Heart right ventricle (tissue), 16 donors: ENCODE measurements around the gene CRPPA. TPM values are rescaled to one million over a fixed set of nuclear protein-coding genes. Genes with fewer than 3 reads are reported as not detected.

ENCODE experiments used
- ATAC-seq, 8 donors: fragments of 200-7000 bp; cut with Tn5 transposase; one replicate each; pipeline ENCODE4 v1.9.1; 2020; ENCODE audit warnings: mild to moderate bottlenecking in 8 of 8, moderate library complexity in 8 of 8, moderate number of reproducible peaks in 1 of 8
- DNase-seq, 2 donors: peaks; one replicate each; pipeline ENCODE4 v3.0.0-alpha.2; 2020
- H3K27ac ChIP-seq, 10 donors: fragments of 200-600 bp; sonication (generic) in 2 of 10; one replicate each; pipeline versions ENCODE4 v1.5.0 to v1.8.0; 2020 to 2022; ENCODE audit warnings: mild to moderate bottlenecking in 3 of 10
- H3K27me3 ChIP-seq, 7 donors: fragments of 200-600 bp; one replicate each; pipeline ENCODE4 v1.8.0; 2021 to 2022; ENCODE audit warnings: mild to moderate bottlenecking in 2 of 7
- H3K36me3 ChIP-seq, 9 donors: fragments of 200-600 bp; sonication (generic) in 1 of 9; one replicate each; pipeline versions ENCODE4 v1.5.0 to v1.8.0; 2020 to 2022; ENCODE audit warnings: mild to moderate bottlenecking in 2 of 9
- H3K4me1 ChIP-seq, 9 donors: fragments of 200-600 bp; sonication (generic) in 1 of 9; one replicate each; pipeline versions ENCODE4 v1.5.0 to v1.8.0; 2020 to 2022; ENCODE audit warnings: mild to moderate bottlenecking in 4 of 9
- H3K4me3 ChIP-seq, 10 donors: fragments of 200-600 bp; sonication (generic) in 2 of 10; one replicate each; pipeline versions ENCODE4 v1.5.0 to v1.8.0; 2020 to 2022; ENCODE audit warnings: mild to moderate bottlenecking in 7 of 10, moderate library complexity in 2 of 10
- H3K9me3 ChIP-seq, 11 donors: fragments of 200-600 bp in 10 of 11; sonication (generic) in 2 of 11; one replicate each; pipeline versions ENCODE4 v1.5.0 to v1.8.0; 2013 to 2022; ENCODE audit warnings: mild to moderate bottlenecking in 2 of 11, control low read depth in 1 of 11, moderate library complexity in 1 of 11
- CTCF ChIP-seq, 9 donors: fragments of 200-600 bp; sonication (generic) in 2 of 9; IDR thresholded peaks; one replicate each; pipeline versions ENCODE4 v1.5.0 to v1.8.0; 2021 to 2022; ENCODE audit warnings: antibody characterized with exemption in 9 of 9, mild to moderate bottlenecking in 5 of 9, moderate library complexity in 1 of 9
- WGBS, 2 donors: extraction: QIAGEN DNeasy Blood & Tissue Kit; methylation state at CpG; one replicate each; pipeline ENCODE4 v1.1.7; 2013; ENCODE audit warnings: inconsistent platforms in 1 of 2; 5-methylcytosine and 5-hydroxymethylcytosine counted together
- intact Hi-C, 10 donors: fragments of 100-400 bp; cut with DNase I; formaldehyde crosslinking; loops; one replicate each; pipeline versions ENCODE4 v1.11.1 to v1.14.2; 2022
- polyA plus RNA-seq, 2 donors: library from polyadenylated mRNA; stranded (reverse); fragments of 200-250 nt; gene quantifications; one replicate each; pipeline ENCODE4 v1.2.3, GENCODE V29; 2013
- total RNA-seq, 10 donors: library from RNA; stranded (reverse); fragmentation: NEBNext Ultra II Directional in 3 of 10; extraction: Animal tissue kit (Norgen Biotek cat#: 25700) in 3 of 10; gene quantifications; one replicate each; pipeline versions ENCODE4 v1.2.1 to v1.2.4, GENCODE V29; 2021 to 2023
- donor health status: Arrhythmogenic right ventricular cardiomyopathy.
- donor health status: ischemic (EF 13 %, LVEDD 7.1; RV severe dilation, severe dysfunction).
- donor health status: healthy with polysubstance abuse.
- donor health status: DM: no; HTN: yes; CAD: no.
- donor health status: DM: no; HTN: no; CAD: no.
- donor health status: ischemic (EF 25% LVEDD 6.9; RV normal size, moderate dysfunction).
- donor health status: ischemic (EF 25% LVEDD 5.7; RV mildly dilated, moderate dysfunction).
- donor health status: healthy.
- donor health status: DM: yes; HTN: yes; CAD: no.
- donor health status: Ischemic cardiomyopathy.
- donor health status: ischemic (EF 35%, LVEDD 5.7; RV mildly dilated, moderate dysfunction).
- donor health status: nonischemic (EF 11% LVEDD 7.7; RV severe dilation, severe dysfunction).
- donor health status: DM: yes; HTN: yes; CAD: no.
- donor health status: PGD.
- donor health status: ischemic (EF 29% LVEDD 5.4; RV normal size, mild dysfunction).
- donor health status: nonischemic (EF 23%, LVEDD 6.1; RV moderate dilation, normal function).

The CRPPA gene
- total and polyA plus RNA-seq, 12 donors: 0.51 to 8.7 (median 6.3) TPM

GRCh38 chr7:16422917-16423316 lies 1.6 kb upstream of the CRPPA start:
- Histone ChIP-seq H3K9me3 (no peaks in the 10 kb centered on the region), H3K27me3 (no peaks in the 10 kb centered on the region), H3K4me3 (no peak overlapping the region), H3K27ac (no peak overlapping the region), H3K4me1 (peaks cover 0 to 25% (median 17%) of the 10 kb centered on the region in 9 donors), H3K36me3 (no peaks in the 10 kb centered on the region)
- no peak for TF ChIP-seq CTCF (IDR thresholded peaks at IDR 0.05)
- WGBS, 2 donors: 92 to 96% methylated on average over 3 of the region's 3 CpGs
- intact Hi-C loops: loop anchor here in 5 of 10 donors (5.0 to 10.0 kb wide), 5 partner anchors 134 to 872 kb away; partner anchors contain the start of gene AHR (in 1 of the 5)
- ATAC-seq: no peak
- no peak for DNase-seq

GRCh38 chr7:16422103-16422435 lies 731 bp upstream of the CRPPA start:
- Histone ChIP-seq H3K27me3 (no peaks in the 10 kb centered on the region), H3K27ac (peak overlapping the region; percentile 96 to 99 (median 98)), H3K9me3 (no peaks in the 10 kb centered on the region), H3K4me1 (peaks cover 0 to 31% (median 17%) of the 10 kb centered on the region in 9 donors), H3K4me3 (peak overlapping the region in 4 of 10 donors; percentile 73 to 82 (median 75)), H3K36me3 (no peaks in the 10 kb centered on the region)
- no peak for ATAC-seq
- WGBS, 2 donors: 55 to 68% methylated on average over 1 of the region's 1 CpG
- intact Hi-C loops: loop anchor here in 5 of 10 donors (5.0 to 10.0 kb wide), 5 partner anchors 135 to 873 kb away; partner anchors contain the start of gene AHR (in 1 of the 5)
- TF ChIP-seq CTCF (IDR thresholded peaks at IDR 0.05): no peak
- DNase-seq: no peak

GRCh38 chr7:16420649-16421332 lies 547 bp downstream of the CRPPA start:
- Histone ChIP-seq H3K27ac (peak overlapping the region; percentile 96 to 99 (median 98)), H3K27me3 (no peaks in the 10 kb centered on the region), H3K4me1 (peaks cover 0 to 31% (median 17%) of the 10 kb centered on the region in 9 donors), H3K4me3 (peak overlapping the region; percentile 51 to 82 (median 73)), H3K36me3 (no peaks in the 10 kb centered on the region), H3K9me3 (no peaks in the 10 kb centered on the region)
- DNase-seq: peak; percentile 88 to 90
- WGBS, 2 donors: 0 to 1% methylated on average over 45 to 56 of the region's 56 CpGs
- peak in 6 of 9 donors; percentile 9 to 46 (median 36) for TF ChIP-seq CTCF (IDR thresholded peaks at IDR 0.05)
- ATAC-seq: peak; percentile 90 to 97 (median 96)
- intact Hi-C loops: loop anchor here in 5 of 10 donors (5.0 to 10.0 kb wide), 5 partner anchors 137 to 874 kb away; partner anchors contain the start of gene AHR (in 1 of the 5)

- Histone ChIP-seq H3K36me3 (no peaks in the 10 kb centered on the region), H3K4me3 (peak overlapping the region; percentile 51 to 82 (median 73)), H3K4me1 (peaks cover 0 to 31% (median 17%) of the 10 kb centered on the region in 9 donors), H3K27ac (peak overlapping the region; percentile 96 to 99 (median 98)), H3K9me3 (no peaks in the 10 kb centered on the region), H3K27me3 (no peaks in the 10 kb centered on the region)
- WGBS, 2 donors: 3 to 4% methylated on average over 3 of the region's 3 CpGs
- DNase-seq (no peak), ATAC-seq (peak in 1 of 8 donors; percentile 1)
- TF ChIP-seq CTCF (IDR thresholded peaks at IDR 0.05): no peak
- intact Hi-C loops: loop anchor here in 5 of 10 donors (5.0 to 10.0 kb wide), 5 partner anchors 137 to 875 kb away; partner anchors contain the start of gene AHR (in 1 of the 5)
Measured at GRCh38 chr7:16420329-16420648, 1.0 kb downstream of the CRPPA start.
